Measurements from ENCODE around the gene CALCR. TPM values are rescaled to one million over a fixed set of nuclear protein-coding genes. Genes with fewer than 3 reads are reported as not detected.
A peak's percentile ranks its signal among the peaks of the same experiment; 100 is the strongest.

The CALCR gene
- polyA plus RNA-seq, 2 of the 4 experiments (the other 2 are of a cell fraction): 0.06 TPM; not detected in 1

DNA sequence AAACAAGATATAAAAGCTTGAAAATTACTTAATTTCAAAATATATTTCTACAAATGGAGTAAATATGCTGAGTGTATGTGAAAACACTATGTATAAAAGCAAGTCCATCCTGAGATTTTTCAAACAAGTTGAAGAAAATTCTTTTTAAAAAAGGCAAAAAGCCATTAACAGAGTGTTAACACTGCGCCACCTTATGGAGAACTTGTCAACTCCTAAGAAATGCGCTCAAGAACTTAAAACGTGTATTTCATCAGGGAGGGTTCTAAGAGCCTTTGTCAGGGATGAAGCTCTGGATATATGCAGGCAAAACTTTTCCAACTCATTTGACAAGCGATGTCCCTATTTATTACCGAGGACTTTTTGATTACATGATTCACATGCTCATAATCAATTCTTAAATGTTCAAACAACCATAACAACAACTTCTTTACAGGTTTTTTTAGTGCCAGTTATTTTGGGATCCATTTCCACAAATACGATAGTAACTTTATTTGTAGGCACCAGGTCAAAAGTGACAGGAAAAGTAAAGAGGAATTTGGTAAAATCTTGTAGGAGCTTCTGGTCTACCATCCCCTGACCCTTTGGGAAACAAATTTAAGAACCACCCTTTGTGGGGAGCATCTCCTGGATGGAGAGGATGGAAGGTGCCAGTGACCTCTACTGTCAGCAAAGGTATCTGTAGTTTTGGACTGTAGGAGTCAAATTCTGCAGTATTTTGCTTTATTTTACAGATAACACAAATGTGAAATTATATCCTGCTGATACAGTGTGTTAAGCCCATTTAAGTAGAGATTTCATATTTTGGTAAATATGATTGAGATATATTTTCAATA is 23.2 kb downstream of the CALCR start:
- ChIA-PET POLR2A (no interaction called here), CTCF (interaction anchor here (0.6 to 3.5 kb wide), 19 partner anchors 9 to 1353 kb away, joined by 3 to 20 read pairs (median 4); no protein-coding TSS in a partner anchor)
- Histone ChIP-seq H3K4me3 (no peak overlapping the region), H3K9me3 (no peaks in the 10 kb centered on the region), H3K4me2 (no peak overlapping the region), H3K27ac (no peak overlapping the region), H3K4me1 (no peaks in the 10 kb centered on the region)
- TF ChIP-seq CBX2 (IDR thresholded peaks at IDR 0.05; ENCODE audit: borderline replicate concordance, low read depth) (no peak), SMC3 (IDR thresholded peaks at IDR 0.05) (peak; percentile 56), RAD21 (conservative IDR thresholded peaks at IDR 0.05 in 1 of 2, IDR thresholded peaks at IDR 0.05 in 1 of 2) (peak; percentile 54 to 55), RNF2 (IDR thresholded peaks at IDR 0.05; ENCODE audit: borderline replicate concordance, low read depth) (no peak), NFE2L2 (conservative IDR thresholded peaks at IDR 0.05; ENCODE audit: low read length) (no peak), ZNF302 (CRISPR knock-in tag; IDR thresholded peaks at IDR 0.05) (no peak)
- TF ChIP-seq, protein P1, sequence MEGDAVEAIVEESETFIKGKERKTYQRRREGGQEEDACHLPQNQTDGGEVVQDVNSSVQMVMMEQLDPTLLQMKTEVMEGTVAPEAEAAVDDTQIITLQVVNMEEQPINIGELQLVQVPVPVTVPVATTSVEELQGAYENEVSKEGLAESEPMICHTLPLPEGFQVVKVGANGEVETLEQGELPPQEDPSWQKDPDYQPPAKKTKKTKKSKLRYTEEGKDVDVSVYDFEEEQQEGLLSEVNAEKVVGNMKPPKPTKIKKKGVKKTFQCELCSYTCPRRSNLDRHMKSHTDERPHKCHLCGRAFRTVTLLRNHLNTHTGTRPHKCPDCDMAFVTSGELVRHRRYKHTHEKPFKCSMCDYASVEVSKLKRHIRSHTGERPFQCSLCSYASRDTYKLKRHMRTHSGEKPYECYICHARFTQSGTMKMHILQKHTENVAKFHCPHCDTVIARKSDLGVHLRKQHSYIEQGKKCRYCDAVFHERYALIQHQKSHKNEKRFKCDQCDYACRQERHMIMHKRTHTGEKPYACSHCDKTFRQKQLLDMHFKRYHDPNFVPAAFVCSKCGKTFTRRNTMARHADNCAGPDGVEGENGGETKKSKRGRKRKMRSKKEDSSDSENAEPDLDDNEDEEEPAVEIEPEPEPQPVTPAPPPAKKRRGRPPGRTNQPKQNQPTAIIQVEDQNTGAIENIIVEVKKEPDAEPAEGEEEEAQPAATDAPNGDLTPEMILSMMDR (IDR thresholded peaks at IDR 0.05): peak; percentile 62
- ATAC-seq: peak in 1 of 2 experiments; percentile 82; a peak in 3 of 6 replicates
- WGBS (ENCODE audit: missing lambda C conversion rate): 12% methylated on average over 6 of the region's 6 CpGs
- FAIRE-seq: no peak
- DNase-seq (ENCODE audit: low read depth in 1 of 2, low spot score in 1 of 2): peak; percentile 20 to 63

DNA sequence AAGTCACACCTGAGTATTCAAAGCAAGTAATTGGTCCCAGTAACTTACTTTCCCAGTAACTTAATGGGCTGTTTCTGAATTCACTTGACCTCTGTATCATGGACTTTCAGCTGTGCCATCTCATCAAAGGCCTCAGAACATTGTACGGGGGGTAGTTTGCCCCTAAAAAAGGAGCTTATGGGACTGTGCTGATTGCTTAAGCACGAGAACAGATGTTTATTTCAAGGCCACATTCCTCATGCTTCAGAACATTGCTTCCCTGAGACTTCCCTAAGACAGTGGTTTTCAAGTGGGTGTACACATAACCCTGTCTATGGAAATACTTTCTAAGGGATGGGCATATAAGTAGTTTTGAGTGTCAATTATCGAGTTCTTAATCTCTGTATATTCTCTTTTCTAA is 26.8 kb downstream of the CALCR start:
- DNase-seq (ENCODE audit: low read depth in 1 of 2, low spot score in 1 of 2) (no peak), ATAC-seq (no peak), FAIRE-seq (no peak)
- 23% methylated on average over 3 of the region's 3 CpGs for WGBS (ENCODE audit: missing lambda C conversion rate)
- Histone ChIP-seq H3K27ac (no peak overlapping the region), H3K4me1 (no peaks in the 10 kb centered on the region), H3K4me2 (no peak overlapping the region), H3K9me3 (no peaks in the 10 kb centered on the region), H3K4me3 (no peak overlapping the region)
- POLR2A ChIA-PET: no interaction called here
- TF ChIP-seq NR3C1 (IDR thresholded peaks at IDR 0.05) (no peak), HOXB5 (CRISPR knock-in tag; IDR thresholded peaks at IDR 0.05) (no peak), RARB (CRISPR knock-in tag; IDR thresholded peaks at IDR 0.05) (no peak), EP300 (IDR thresholded peaks at IDR 0.05) (no peak), POLR2A (IDR thresholded peaks at IDR 0.05; ENCODE audit: low read length) (no peak), HEYL (CRISPR knock-in tag; IDR thresholded peaks at IDR 0.05) (no peak), TP53 (CRISPR knock-in tag; IDR thresholded peaks at IDR 0.05) (no peak), MAFK (IDR thresholded peaks at IDR 0.05; ENCODE audit: partially characterized antibody) (no peak), CHD4 (IDR thresholded peaks at IDR 0.05; ENCODE audit: borderline replicate concordance) (no peak), ZSCAN20 (CRISPR knock-in tag; IDR thresholded peaks at IDR 0.05) (no peak), ESRRA (IDR thresholded peaks at IDR 0.05; ENCODE audit: borderline replicate concordance, low read length) (no peak), POLR2AphosphoS2 (conservative IDR thresholded peaks at IDR 0.05; ENCODE audit: low read length) (no peak), SREBF2 (IDR thresholded peaks at IDR 0.05) (no peak)
- TF ChIP-seq, protein P2, sequence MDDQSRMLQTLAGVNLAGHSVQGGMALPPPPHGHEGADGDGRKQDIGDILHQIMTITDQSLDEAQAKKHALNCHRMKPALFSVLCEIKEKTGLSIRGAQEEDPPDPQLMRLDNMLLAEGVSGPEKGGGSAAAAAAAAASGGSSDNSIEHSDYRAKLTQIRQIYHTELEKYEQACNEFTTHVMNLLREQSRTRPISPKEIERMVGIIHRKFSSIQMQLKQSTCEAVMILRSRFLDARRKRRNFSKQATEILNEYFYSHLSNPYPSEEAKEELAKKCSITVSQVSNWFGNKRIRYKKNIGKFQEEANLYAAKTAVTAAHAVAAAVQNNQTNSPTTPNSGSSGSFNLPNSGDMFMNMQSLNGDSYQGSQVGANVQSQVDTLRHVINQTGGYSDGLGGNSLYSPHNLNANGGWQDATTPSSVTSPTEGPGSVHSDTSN (IDR thresholded peaks at IDR 0.05): no peak
- TF ChIP-seq, protein P3, sequence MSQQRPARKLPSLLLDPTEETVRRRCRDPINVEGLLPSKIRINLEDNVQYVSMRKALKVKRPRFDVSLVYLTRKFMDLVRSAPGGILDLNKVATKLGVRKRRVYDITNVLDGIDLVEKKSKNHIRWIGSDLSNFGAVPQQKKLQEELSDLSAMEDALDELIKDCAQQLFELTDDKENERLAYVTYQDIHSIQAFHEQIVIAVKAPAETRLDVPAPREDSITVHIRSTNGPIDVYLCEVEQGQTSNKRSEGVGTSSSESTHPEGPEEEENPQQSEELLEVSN (IDR thresholded peaks at IDR 0.05; ENCODE audit: borderline replicate concordance, low read depth): no peak
- TF ChIP-seq, protein P4, sequence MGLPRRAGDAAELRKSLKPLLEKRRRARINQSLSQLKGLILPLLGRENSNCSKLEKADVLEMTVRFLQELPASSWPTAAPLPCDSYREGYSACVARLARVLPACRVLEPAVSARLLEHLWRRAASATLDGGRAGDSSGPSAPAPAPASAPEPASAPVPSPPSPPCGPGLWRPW (IDR thresholded peaks at IDR 0.05): no peak
- TF ChIP-seq, protein P5, sequence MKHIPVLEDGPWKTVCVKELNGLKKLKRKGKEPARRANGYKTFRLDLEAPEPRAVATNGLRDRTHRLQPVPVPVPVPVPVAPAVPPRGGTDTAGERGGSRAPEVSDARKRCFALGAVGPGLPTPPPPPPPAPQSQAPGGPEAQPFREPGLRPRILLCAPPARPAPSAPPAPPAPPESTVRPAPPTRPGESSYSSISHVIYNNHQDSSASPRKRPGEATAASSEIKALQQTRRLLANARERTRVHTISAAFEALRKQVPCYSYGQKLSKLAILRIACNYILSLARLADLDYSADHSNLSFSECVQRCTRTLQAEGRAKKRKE (CRISPR knock-in tag; IDR thresholded peaks at IDR 0.05; ENCODE audit: low read depth): no peak
- CTCF ChIA-PET: interaction anchor here (1.0 kb wide), 1 partner anchor 33 kb away, joined by 3 read pairs; no protein-coding TSS in a partner anchor
